ENCODE measurements around the gene NME4.

DNA sequence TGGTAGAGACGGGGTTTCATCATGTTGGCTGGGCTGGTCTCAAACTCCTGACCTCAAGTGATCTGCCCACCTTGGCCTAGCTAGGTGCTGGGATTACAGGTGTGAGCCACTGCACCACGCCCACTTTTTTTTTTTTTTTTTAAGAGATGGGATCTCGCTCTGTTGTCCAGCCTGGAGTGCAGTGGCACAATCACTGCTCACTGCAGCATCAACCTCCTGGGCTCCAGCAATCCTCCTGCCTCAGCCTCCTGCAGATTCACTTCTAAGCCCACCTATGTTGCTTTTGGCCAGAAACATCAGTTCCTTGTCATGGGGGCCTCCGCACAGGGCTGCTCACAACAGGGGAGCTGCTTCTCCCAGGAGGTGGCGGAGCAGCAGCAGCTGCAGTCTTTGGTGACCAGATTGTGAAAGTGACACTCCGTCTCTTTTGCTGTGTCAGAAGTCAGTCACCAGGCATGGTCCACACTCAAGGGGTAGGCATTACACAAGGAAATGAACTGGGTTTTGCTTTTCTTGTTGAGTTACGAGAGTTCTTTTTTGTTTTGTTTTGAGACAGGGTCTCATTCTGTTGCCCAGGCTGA is 4.5 kb upstream of the NME4 start:
- TF ChIP-seq MAX (IDR thresholded peaks at IDR 0.05; ENCODE audit: low read depth, low read length) = no peak
- TF ChIP-seq MYC (IDR thresholded peaks at IDR 0.05; ENCODE audit: insufficient read depth, insufficient read length, insufficient replicate concordance, low read length, severe bottlenecking) = no peak
- TF ChIP-seq CTCF (IDR thresholded peaks at IDR 0.05 in 2 of 3, conservative IDR thresholded peaks at IDR 0.05 in 1 of 3; ENCODE audit: control insufficient read depth in 2 of 3, extremely low read depth in 1 of 3, insufficient read depth in 1 of 3, low read depth in 3 of 3, low read length in 3 of 3) = no peak
- TF ChIP-seq CEBPB (IDR thresholded peaks at IDR 0.05; ENCODE audit: borderline replicate concordance in 1 of 2, low read depth in 2 of 2, low read length in 2 of 2) = no peak
- TF ChIP-seq POLR2AphosphoS5 (IDR thresholded peaks at IDR 0.05; ENCODE audit: low read length) = no peak
- TF ChIP-seq BACH1 (IDR thresholded peaks at IDR 0.05; ENCODE audit: borderline replicate concordance) = no peak
- no peak for TF ChIP-seq POLR2AphosphoS2 (IDR thresholded peaks at IDR 0.05; ENCODE audit: low read depth, low read length)
- TF ChIP-seq ATF7 (IDR thresholded peaks at IDR 0.05; ENCODE audit: low read depth) = no peak
- no peak for TF ChIP-seq PBX3 (IDR thresholded peaks at IDR 0.05; ENCODE audit: insufficient replicate concordance, low read depth, low read length)
- no peak for TF ChIP-seq EZH2 (IDR thresholded peaks at IDR 0.05; ENCODE audit: borderline replicate concordance, control insufficient read depth, low read depth, low read length)
- TF ChIP-seq YY1 (IDR thresholded peaks at IDR 0.05; ENCODE audit: low read depth, low read length) = no peak
- TF ChIP-seq GABPA (IDR thresholded peaks at IDR 0.05; ENCODE audit: low read depth) = no peak
- TF ChIP-seq EP300 (IDR thresholded peaks at IDR 0.05; ENCODE audit: borderline replicate concordance in 1 of 2, control insufficient read depth in 1 of 2, low read depth in 2 of 2, low read length in 2 of 2) = no peak
- no peak for TF ChIP-seq RAD51 (IDR thresholded peaks at IDR 0.05)
